Measurements from ENCODE around the gene MPI. TPM values are rescaled to one million over a fixed set of nuclear protein-coding genes. Genes with fewer than 3 reads are reported as not detected.

MPI gene
- polyA plus RNA-seq, 4 donors: 41.1 to 88.3 (median 69.1) TPM

- Histone ChIP-seq H3K27me3 (ENCODE audit: control insufficient read depth in 3 of 3, insufficient read depth in 3 of 3, low read length in 3 of 3) (no peaks in the 10 kb centered on the region), H3K4me3 (ENCODE audit: low read depth in 1 of 3, low read length in 3 of 3) (no peak overlapping the region), H3K9me3 (ENCODE audit: control insufficient read depth in 2 of 2, insufficient read depth in 1 of 2, low read depth in 1 of 2, low read length in 1 of 2) (no peaks in the 10 kb centered on the region), H3K4me1 (ENCODE audit: control insufficient read depth in 3 of 3, insufficient read depth in 2 of 3, low read depth in 1 of 3, low read length in 2 of 3) (peaks cover 2 to 42% (median 4%) of the 10 kb centered on the region in 3 donors), H3K36me3 (ENCODE audit: control insufficient read depth in 3 of 3, insufficient read depth in 2 of 3, low read depth in 1 of 3, low read length in 3 of 3) (peaks cover 11 to 79% (median 18%) of the 10 kb centered on the region in 3 donors), H3K27ac (ENCODE audit: low read depth in 1 of 3, low read length in 2 of 3) (peak overlapping the region in 1 of 3 donors; percentile 2)
- FAIRE-seq (no peak), DNase-seq (no peak)
- WGBS, 3 donors: 69 to 75% (median 71%) methylated on average over 12 of the region's 12 CpGs
Observed at GRCh38 chr15:74844319-74845207, 45.3 kb upstream of the MPI start.

GRCh38 chr15:74845208-74845568, 44.7 kb upstream of the MPI start:
- Histone ChIP-seq H3K36me3 (ENCODE audit: control insufficient read depth in 3 of 3, insufficient read depth in 2 of 3, low read depth in 1 of 3, low read length in 3 of 3) (peaks cover 15 to 79% (median 20%) of the 10 kb centered on the region in 3 donors), H3K9me3 (ENCODE audit: control insufficient read depth in 2 of 2, insufficient read depth in 1 of 2, low read depth in 1 of 2, low read length in 1 of 2) (no peaks in the 10 kb centered on the region), H3K27ac (ENCODE audit: low read depth in 1 of 3, low read length in 2 of 3) (peak overlapping the region in 2 of 3 donors; percentile 2 to 51), H3K4me3 (ENCODE audit: low read depth in 1 of 3, low read length in 3 of 3) (no peak overlapping the region), H3K27me3 (ENCODE audit: control insufficient read depth in 3 of 3, insufficient read depth in 3 of 3, low read length in 3 of 3) (no peaks in the 10 kb centered on the region), H3K4me1 (ENCODE audit: control insufficient read depth in 3 of 3, insufficient read depth in 2 of 3, low read depth in 1 of 3, low read length in 2 of 3) (peaks cover 2 to 38% (median 4%) of the 10 kb centered on the region in 3 donors)
- 48 to 77% (median 56%) methylated on average over 5 of the region's 5 CpGs for WGBS, 3 donors
- DNase-seq: no peak
- FAIRE-seq: no peak

- Histone ChIP-seq H3K4me1 (ENCODE audit: control insufficient read depth in 3 of 3, insufficient read depth in 2 of 3, low read depth in 1 of 3, low read length in 2 of 3) (peaks cover 2 to 38% (median 4%) of the 10 kb centered on the region in 3 donors), H3K4me3 (ENCODE audit: low read depth in 1 of 3, low read length in 3 of 3) (no peak overlapping the region), H3K36me3 (ENCODE audit: control insufficient read depth in 3 of 3, insufficient read depth in 2 of 3, low read depth in 1 of 3, low read length in 3 of 3) (peaks cover 15 to 79% (median 20%) of the 10 kb centered on the region in 3 donors), H3K9me3 (ENCODE audit: control insufficient read depth in 2 of 2, insufficient read depth in 1 of 2, low read depth in 1 of 2, low read length in 1 of 2) (no peaks in the 10 kb centered on the region), H3K27me3 (ENCODE audit: control insufficient read depth in 3 of 3, insufficient read depth in 3 of 3, low read length in 3 of 3) (no peaks in the 10 kb centered on the region), H3K27ac (ENCODE audit: low read depth in 1 of 3, low read length in 2 of 3) (peak overlapping the region in 2 of 3 donors; percentile 2 to 51)
- DNase-seq (no peak), FAIRE-seq (no peak)
- WGBS, 3 donors: 75 to 82% (median 81%) methylated on average over 4 of the region's 4 CpGs
Observed at GRCh38 chr15:74845581-74845980, 44.3 kb upstream of the MPI start.

GRCh38 chr15:74847432-74847831, 42.4 kb upstream of the MPI start:
- no peak for FAIRE-seq
- WGBS, 3 donors: 55 to 76% (median 58%) methylated on average over 3 of the region's 3 CpGs

GRCh38 chr15:74850393-74850792, 39.4 kb upstream of the MPI start:
- Histone ChIP-seq H3K9me3 (ENCODE audit: control insufficient read depth in 2 of 2, insufficient read depth in 1 of 2, low read depth in 1 of 2, low read length in 1 of 2) (no peaks in the 10 kb centered on the region), H3K36me3 (ENCODE audit: control insufficient read depth in 3 of 3, insufficient read depth in 2 of 3, low read depth in 1 of 3, low read length in 3 of 3) (peaks cover 28 to 91% (median 36%) of the 10 kb centered on the region in 3 donors), H3K4me3 (ENCODE audit: low read depth in 1 of 3, low read length in 3 of 3) (no peak overlapping the region), H3K27me3 (ENCODE audit: control insufficient read depth in 3 of 3, insufficient read depth in 3 of 3, low read length in 3 of 3) (no peaks in the 10 kb centered on the region), H3K27ac (ENCODE audit: low read depth in 1 of 3, low read length in 2 of 3) (peak overlapping the region in 2 of 3 donors; percentile 27 to 61), H3K4me1 (ENCODE audit: control insufficient read depth in 3 of 3, insufficient read depth in 2 of 3, low read depth in 1 of 3, low read length in 2 of 3) (peaks cover 0 to 19% (median 0%) of the 10 kb centered on the region in 3 donors)
- no peak for FAIRE-seq
- 18 to 73% (median 50%) methylated on average over 4 of the region's 4 CpGs for WGBS, 3 donors
- peak; percentile 77 to 87 for DNase-seq

More at GRCh38 chr15:74847432-74847831, 42.4 kb upstream of the MPI start:
- H3K9me3 ChIP-seq (ENCODE audit: control insufficient read depth in 2 of 2, insufficient read depth in 1 of 2, low read depth in 1 of 2, low read length in 1 of 2): no peaks in the 10 kb centered on the region
- H3K36me3 ChIP-seq (ENCODE audit: control insufficient read depth in 3 of 3, insufficient read depth in 2 of 3, low read depth in 1 of 3, low read length in 3 of 3): peaks cover 18 to 86% (median 30%) of the 10 kb centered on the region in 3 donors
- H3K27ac ChIP-seq (ENCODE audit: low read depth in 1 of 3, low read length in 2 of 3): no peak overlapping the region
- H3K27me3 ChIP-seq (ENCODE audit: control insufficient read depth in 3 of 3, insufficient read depth in 3 of 3, low read length in 3 of 3): no peaks in the 10 kb centered on the region
- DNase-seq: no peak
- H3K4me1 ChIP-seq (ENCODE audit: control insufficient read depth in 3 of 3, insufficient read depth in 2 of 3, low read depth in 1 of 3, low read length in 2 of 3): peaks cover 2 to 26% (median 4%) of the 10 kb centered on the region in 3 donors
- H3K4me3 ChIP-seq (ENCODE audit: low read depth in 1 of 3, low read length in 3 of 3): no peak overlapping the region

GRCh38 chr15:74851960-74852359, 37.9 kb upstream of the MPI start:
- H3K27me3 ChIP-seq (ENCODE audit: control insufficient read depth in 3 of 3, insufficient read depth in 3 of 3, low read length in 3 of 3): no peaks in the 10 kb centered on the region
- FAIRE-seq (no peak), DNase-seq (no peak)
- H3K9me3 ChIP-seq (ENCODE audit: control insufficient read depth in 2 of 2, insufficient read depth in 1 of 2, low read depth in 1 of 2, low read length in 1 of 2): no peaks in the 10 kb centered on the region
- 78 to 89% (median 89%) methylated on average over 7 of the region's 7 CpGs for WGBS, 3 donors
- H3K27ac ChIP-seq (ENCODE audit: low read depth in 1 of 3, low read length in 2 of 3): no peak overlapping the region
- H3K4me3 ChIP-seq (ENCODE audit: low read depth in 1 of 3, low read length in 3 of 3): no peak overlapping the region
- peaks cover 28 to 85% (median 35%) of the 10 kb centered on the region in 3 donors for H3K36me3 ChIP-seq (ENCODE audit: control insufficient read depth in 3 of 3, insufficient read depth in 2 of 3, low read depth in 1 of 3, low read length in 3 of 3)
- H3K4me1 ChIP-seq (ENCODE audit: control insufficient read depth in 3 of 3, insufficient read depth in 2 of 3, low read depth in 1 of 3, low read length in 2 of 3): peaks cover under 1 to 24% (median 1%) of the 10 kb centered on the region in 3 donors

- H3K36me3 ChIP-seq (ENCODE audit: control insufficient read depth in 3 of 3, insufficient read depth in 2 of 3, low read depth in 1 of 3, low read length in 3 of 3): peaks cover 17 to 78% (median 21%) of the 10 kb centered on the region in 3 donors
- 91 to 95% (median 94%) methylated on average over 13 of the region's 13 CpGs for WGBS, 3 donors
- FAIRE-seq (no peak), DNase-seq (no peak)
- no peaks in the 10 kb centered on the region for H3K9me3 ChIP-seq (ENCODE audit: control insufficient read depth in 2 of 2, insufficient read depth in 1 of 2, low read depth in 1 of 2, low read length in 1 of 2)
- H3K27me3 ChIP-seq (ENCODE audit: control insufficient read depth in 3 of 3, insufficient read depth in 3 of 3, low read length in 3 of 3): no peaks in the 10 kb centered on the region
- peaks cover 12 to 43% (median 13%) of the 10 kb centered on the region in 3 donors for H3K4me1 ChIP-seq (ENCODE audit: control insufficient read depth in 3 of 3, insufficient read depth in 2 of 3, low read depth in 1 of 3, low read length in 2 of 3)
- no peak overlapping the region for H3K27ac ChIP-seq (ENCODE audit: low read depth in 1 of 3, low read length in 2 of 3)
- no peak overlapping the region for H3K4me3 ChIP-seq (ENCODE audit: low read depth in 1 of 3, low read length in 3 of 3)
Observed at GRCh38 chr15:74854453-74855022, 35.3 kb upstream of the MPI start.

- H3K9me3 ChIP-seq (ENCODE audit: control insufficient read depth in 2 of 2, insufficient read depth in 1 of 2, low read depth in 1 of 2, low read length in 1 of 2): no peaks in the 10 kb centered on the region
- DNase-seq (no peak), FAIRE-seq (no peak)
- H3K27me3 ChIP-seq (ENCODE audit: control insufficient read depth in 3 of 3, insufficient read depth in 3 of 3, low read length in 3 of 3): no peaks in the 10 kb centered on the region
- H3K36me3 ChIP-seq (ENCODE audit: control insufficient read depth in 3 of 3, insufficient read depth in 2 of 3, low read depth in 1 of 3, low read length in 3 of 3): peaks cover 14 to 67% (median 19%) of the 10 kb centered on the region in 3 donors
- H3K27ac ChIP-seq (ENCODE audit: low read depth in 1 of 3, low read length in 2 of 3): no peak overlapping the region
- WGBS, 3 donors: 91 to 100% (median 98%) methylated on average over 2 of the region's 2 CpGs
- no peak overlapping the region for H3K4me3 ChIP-seq (ENCODE audit: low read depth in 1 of 3, low read length in 3 of 3)
- H3K4me1 ChIP-seq (ENCODE audit: control insufficient read depth in 3 of 3, insufficient read depth in 2 of 3, low read depth in 1 of 3, low read length in 2 of 3): peaks cover 13 to 34% (median 14%) of the 10 kb centered on the region in 3 donors
Observed at GRCh38 chr15:74855857-74856256, 34.0 kb upstream of the MPI start.
